T-helper 1 cell (primary cell): ENCODE results near the gene ANKRD13C.

Experiments used
- DNase-seq, 5 donors: peaks; one replicate each; pipeline ENCODE4 v3.0.0-alpha.2; 2012 to 2020

Gene ANKRD13C

DNA sequence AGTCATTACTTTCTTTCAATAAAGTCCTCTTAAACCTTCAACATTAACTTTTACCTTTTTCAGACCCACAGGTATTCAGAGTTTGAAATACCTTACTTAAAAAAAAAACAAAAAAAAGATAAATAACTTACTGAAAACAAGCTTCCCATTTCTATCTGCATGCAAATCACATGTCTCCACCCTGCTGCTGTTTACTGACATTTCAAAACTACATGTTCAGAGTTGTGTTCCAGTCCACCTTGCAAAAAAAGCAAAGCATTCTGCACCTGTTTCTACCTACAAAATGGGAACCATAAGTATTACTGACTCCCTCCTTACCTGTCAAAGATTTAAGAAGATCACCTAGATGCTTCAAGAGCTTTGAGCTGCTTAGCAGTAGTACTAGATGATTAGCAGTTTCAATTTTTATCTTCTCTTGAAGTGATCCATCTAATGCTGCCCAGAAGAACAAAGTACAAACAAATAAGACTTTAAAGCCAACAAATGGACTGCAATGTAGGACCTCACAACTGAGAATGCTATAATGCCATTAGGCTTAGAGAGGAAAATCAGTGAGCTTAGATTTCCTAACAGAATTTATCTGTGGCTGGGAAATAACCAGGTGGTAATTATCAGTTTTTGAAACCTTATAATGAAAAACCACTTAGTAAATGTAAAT is 61.2 kb downstream of the ANKRD13C start:
- DNase-seq: no peak

DNA sequence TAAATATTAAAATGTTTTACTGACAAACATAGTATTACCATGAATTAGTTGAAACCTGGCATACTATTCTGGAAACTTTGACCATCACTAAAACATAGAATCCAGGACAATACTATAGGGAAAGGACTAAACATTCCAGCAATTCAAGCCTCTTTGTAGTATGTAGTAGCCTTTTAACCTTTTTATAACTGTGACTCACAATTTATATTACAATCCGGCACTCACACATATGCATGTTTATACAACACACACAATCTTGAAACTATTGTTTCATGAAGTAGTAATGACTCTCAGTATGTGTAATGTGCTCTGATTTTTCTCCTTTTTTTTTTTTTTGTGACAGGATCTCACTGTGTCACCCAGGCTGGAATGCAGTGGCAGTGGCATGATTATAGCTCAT is 64.3 kb downstream of the ANKRD13C start:
- no peak for DNase-seq

DNA sequence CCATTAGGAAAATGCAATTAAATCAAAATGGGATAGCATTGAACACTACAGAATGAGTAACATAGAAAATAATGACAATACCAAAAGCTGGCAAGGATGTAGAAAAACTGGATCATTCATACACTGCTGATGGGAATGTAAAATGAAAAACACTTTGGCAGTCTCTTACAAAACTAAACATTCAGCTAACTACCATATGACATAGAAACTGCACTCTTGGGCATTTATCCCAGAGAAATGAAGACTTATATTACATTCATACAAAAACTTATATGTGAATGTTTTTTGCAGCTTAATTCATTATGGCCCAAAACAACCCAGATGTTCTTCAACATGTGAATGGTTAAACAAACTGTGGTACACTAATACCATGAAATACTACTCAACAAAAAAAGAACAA is 66.4 kb downstream of the ANKRD13C start:
- no peak for DNase-seq

DNA sequence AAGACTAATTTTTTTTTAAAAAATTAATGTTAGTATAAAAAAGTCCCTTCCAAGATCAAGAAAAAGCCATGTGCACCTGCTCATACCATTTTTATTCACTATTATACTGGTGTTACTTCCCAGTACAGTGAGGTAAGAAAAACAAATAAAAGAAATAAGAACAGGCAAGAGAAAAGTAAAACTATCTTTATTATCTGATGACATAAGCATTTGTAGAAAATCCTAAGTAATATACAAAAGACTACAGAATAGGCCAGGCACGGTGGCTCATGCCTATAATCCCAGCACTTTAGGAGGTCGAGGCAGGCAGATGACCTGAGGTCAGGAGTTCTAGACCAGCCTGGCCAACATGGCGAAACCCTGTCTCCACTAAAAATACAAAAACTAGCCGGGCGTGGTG is 68.1 kb downstream of the ANKRD13C start:
- no peak for DNase-seq

DNA sequence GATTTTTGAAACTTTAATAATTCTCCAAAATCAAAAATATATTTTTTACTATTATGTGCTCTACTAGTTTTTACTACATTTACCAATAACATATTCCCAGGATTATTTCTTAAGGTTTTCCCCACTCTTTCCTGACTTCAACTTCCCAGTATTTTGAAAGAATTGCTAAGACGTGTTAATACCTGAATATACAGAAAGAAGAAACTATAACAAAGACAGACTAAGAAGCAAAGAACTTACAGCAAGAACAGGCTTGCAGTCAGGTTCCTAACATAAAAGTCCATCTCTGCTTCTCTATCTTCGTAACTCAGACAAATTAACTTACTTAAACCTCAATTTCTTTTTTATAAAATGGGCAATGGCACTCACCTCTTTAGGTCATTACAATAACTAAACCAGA is 70.2 kb downstream of the ANKRD13C start:
- DNase-seq: no peak

DNA sequence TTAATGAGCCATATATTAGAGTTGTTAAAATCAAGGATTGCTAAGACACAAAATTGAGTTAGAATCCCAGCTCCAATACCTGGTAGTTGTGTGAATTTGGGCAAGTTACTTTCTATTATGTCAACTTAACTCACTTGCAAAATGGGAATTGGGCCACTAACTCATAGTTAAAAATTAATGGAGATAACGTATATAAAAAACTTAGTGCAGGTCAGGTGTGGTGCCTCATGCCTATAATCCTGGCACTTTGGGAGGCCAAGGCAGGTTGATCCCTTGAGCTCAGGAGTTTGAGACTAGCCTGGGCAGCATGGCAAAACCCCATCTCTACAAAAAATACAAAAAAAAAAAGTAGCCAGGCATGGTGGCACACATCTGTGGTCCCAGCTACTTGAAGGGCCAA is 75.8 kb downstream of the ANKRD13C start:
- no peak for DNase-seq

DNA sequence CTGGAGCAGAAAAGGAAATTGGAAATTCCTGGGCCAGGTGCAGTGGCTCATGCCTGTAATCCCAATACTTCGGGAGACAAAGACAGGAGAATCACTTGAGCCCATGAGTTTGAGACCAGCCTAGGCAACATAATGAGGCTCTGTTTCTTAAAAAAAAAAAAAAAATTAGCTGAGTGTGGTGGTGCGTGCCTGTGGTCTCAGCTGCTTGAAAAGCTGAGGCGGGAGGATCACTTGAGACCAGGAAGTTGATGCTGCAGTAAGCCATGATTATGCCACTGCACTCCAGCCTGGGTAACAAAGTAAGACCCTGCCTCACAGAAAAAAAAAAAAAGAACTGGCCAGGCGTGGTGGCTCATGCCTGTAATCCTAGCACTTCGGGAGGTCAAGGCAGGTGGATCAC is 76.6 kb downstream of the ANKRD13C start:
- DNase-seq: no peak

DNA sequence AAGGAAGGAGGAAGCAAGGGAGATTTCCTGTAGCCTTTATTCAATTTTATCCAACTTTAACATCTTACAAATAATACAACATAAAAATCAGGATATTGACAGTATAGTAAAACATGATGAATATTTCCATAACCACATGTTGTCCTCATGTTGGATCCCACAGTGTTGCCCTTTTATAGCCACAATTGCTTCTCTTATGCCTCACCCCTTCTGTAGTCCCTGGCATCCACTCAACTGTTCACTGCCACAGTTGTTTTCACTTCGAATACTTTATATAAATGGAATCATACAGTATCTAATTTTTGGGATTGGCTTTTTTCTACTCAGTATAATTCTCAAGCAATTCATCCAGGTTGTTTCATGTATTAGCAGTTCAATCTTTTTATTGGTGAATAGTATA is 88.6 kb downstream of the ANKRD13C start:
- DNase-seq: no peak

DNA sequence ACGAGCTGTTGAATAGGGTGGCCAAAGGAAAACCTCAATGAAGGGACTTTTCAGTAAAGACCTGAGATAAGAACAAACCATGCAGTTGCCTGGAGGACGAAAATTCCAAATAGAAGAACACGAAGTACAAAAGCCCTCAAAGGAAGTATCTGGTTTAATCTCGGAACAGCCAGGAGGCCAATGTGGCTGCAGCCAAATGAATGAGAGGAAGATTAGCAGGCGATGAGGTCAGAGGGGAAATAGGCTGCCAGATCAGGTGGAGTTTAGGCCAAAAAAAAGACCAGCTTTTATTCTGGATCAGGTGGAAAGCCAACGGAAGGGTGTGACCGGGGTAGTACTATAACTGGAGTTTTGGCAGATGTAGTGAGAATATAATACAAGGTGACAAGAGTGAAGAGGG is 89.7 kb downstream of the ANKRD13C start:
- DNase-seq: no peak

DNA sequence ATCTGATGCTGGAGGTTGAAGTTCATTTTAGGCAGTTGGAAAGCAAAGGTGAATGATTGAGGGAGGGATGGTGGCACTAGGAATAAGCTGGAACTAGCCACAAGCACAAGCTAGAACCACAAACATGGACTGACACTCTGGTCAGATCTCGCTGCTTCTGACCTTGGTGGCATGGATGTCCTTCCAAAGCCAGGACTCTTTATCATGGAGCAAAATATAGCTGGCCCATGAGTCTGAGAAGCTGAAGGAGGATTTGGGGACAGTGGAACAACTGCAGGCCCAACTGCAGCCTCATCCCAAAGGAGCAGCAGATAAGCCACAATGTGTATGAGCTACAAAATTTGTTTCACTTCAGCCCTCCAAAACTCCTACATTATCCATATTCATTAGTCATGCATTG is 97.9 kb downstream of the ANKRD13C start:
- DNase-seq: no peak

DNA sequence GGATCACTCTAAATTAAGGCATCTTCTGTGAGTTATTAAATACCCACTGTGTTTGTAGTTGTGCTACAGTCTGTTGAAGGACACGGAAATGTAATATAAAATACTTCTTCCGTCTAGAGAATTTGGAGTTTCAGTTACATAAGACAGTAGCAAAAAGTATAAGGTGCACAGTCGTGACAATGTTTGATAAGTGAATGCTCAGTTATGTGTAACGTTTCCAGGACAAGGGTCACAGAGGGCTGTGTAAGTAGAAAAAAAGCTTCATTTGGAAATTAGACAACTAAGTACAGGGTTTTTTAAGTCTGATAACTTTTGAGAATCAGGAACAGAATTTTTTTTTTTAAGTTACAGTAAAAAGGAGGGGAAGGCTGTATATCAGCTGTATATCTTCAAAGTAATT is 105.8 kb downstream of the ANKRD13C start:
- no peak for DNase-seq

DNA sequence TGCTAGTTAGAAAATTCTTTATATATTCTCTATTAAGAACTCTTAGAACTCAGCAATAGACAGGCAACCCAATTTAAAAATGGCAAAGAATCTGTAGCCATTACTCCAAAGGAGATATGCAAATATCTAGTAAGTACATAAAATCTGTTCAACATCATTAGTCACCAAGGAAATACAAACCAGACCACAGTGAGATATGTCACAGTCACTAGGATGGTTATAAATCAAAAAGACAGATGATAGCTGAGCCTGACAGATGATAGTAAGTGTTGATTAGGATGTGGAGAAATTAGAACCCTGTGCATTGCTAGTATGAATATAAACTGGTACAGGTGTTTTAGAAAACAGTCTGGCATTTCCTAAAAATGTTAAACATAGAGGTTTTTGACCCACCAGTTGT is 106.8 kb downstream of the ANKRD13C start:
- DNase-seq: peak in 1 of 5 donors; percentile 31

DNA sequence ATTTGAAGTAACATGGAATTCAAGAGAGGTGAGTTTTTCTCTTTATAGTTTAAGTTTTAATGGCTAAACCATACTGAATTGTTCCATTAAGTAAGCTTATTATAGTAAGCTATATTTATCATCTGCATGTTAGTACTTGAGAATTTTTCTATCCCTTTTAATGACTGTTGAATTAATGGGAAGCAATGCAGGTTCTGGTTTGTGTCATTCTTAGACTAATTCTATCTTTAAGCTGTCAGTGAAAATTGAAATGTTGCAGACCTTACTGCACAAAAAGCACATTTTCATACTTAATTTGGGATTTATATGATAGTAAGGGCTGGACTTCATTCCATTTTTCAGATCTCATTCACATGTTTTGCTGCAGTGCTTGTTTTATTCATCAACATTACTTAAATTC is 107.4 kb downstream of the ANKRD13C start:
- no peak for DNase-seq

DNA sequence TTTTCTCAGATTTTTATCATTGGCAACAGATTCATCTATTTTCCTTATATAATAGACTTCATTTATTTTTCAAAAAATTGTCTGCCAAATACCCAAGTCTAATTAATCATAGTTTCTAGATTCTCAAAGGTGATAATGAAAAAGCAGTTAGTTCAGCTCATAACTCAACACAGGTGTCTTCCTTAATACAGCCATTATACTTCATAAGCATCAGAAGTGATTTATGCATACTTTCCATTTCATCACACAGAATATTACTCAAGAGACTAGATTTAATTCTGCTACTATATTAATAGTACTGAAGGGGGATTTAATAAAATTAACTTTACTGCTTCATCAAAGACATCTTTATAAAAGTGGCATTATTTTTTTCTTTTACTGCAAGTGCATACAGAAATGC is 114.6 kb downstream of the ANKRD13C start:
- no peak for DNase-seq

DNA sequence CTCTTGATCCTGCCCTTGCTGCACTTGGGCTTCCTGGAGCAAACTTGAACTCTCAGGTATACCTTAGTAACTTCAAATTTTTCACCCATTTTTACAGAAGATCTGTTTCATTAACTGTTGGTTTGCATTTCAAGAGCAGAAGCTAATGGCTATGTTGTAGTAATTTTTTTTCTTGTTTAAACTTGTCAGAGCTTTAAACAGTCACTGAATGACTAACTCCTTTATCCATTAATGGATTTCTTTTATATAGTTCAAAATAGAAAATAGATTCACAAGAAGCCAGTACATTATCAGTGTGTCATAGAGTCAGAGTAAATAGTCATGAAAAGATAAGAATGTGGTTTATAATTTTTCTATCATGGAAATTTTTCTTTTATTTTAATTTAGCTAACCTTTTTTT is 119.8 kb downstream of the ANKRD13C start:
- DNase-seq: no peak

DNA sequence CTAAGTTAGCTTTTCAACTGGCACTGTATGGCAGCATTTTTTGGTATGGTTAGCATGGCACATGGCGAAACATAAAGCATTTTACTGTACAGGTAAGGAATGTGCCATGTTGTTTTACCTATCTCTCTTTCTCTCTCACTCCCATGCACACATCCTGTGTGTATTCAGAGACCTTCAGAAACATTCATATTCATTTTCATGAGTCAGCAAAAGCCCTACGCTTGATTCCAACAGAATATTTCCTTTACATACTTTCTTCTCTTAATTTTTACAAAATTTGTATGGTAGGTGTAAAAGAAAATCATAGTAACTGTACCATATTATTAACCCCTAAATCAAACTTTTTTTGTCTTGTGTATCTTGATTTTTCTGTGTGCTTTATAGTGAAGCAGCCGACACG is 123.0 kb downstream of the ANKRD13C start:
- DNase-seq: no peak

DNA sequence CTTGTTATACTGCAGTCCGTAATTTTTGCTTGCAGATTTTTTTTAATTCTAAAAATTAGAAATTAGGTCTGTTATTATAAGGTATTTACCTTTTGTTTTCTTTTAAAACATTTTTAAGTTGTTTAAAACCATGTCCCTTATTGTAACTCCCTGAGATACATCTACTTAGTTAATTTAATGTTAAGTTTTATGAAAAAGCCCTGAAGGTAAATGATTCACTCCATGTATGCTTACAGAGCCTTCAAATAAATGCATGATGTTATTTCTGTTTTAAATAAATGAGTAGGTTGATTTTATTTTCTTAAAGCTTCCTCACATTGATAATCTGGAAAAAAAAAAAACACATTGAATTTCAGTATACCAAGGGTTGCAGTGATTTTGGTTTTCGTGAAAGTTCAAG is 125.9 kb downstream of the ANKRD13C start:
- DNase-seq: no peak

DNA sequence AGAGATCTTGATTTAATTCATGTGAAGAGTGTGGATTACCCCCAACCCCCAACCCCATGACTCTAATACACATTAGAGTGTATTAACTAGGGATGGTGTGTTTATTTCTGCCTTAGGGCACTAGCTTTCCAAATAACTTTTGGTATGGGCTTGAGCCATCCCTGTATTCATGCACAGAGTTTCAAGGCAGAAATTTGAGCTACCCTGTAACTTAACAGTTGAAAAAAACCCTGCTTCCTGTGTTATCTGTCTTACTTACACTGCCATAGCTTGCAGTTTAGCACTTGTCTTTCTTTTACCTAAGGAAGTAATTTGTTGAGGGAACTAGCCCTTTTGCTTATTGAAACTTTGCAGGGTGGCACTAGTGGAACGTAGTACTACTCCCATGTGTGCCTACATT is 127.1 kb downstream of the ANKRD13C start:
- DNase-seq: peak in 1 of 5 donors; percentile 24

DNA sequence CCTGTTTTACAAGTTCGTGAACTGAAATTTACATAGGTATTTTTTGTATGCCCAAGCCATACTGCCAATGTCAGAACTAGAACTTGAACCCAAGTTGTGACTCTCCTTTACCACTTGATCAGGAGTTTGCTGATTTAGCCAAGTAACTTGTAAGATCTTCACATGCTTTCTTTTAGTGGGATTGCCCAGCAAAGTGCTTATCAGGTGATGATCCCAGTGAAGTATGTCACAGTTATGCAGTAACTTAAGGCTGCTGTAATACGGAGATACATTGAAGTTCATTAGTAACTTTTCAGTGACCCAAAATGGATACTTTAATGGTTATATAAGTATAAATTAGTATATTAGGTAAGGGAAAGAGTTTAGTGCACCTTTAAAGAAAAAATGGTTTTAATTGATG is 129.6 kb downstream of the ANKRD13C start:
- DNase-seq: no peak

DNA sequence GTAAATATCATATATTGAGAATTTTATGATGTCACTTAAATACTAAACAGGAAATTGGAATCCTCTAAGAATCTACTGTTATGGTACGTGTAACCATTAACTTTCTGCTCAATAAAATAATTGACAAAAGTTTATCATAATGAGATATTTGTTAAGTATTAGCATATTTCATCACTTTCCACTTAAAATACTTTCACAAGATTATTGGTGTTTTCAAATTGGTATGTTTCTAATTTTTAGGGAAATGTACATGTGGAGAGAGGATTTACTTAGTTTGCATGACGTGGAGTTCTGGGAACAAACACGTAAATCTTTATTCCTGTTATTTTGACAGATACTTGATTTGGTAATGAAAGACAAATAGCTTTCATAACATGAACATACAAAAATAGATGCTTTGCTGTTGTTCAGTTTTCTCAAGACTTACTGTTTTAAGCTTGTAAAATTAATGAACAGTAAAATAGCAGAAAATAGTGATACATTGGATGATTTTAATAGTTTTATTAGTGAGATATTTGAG is 131.7 kb downstream of the ANKRD13C start:
- DNase-seq: no peak

DNA sequence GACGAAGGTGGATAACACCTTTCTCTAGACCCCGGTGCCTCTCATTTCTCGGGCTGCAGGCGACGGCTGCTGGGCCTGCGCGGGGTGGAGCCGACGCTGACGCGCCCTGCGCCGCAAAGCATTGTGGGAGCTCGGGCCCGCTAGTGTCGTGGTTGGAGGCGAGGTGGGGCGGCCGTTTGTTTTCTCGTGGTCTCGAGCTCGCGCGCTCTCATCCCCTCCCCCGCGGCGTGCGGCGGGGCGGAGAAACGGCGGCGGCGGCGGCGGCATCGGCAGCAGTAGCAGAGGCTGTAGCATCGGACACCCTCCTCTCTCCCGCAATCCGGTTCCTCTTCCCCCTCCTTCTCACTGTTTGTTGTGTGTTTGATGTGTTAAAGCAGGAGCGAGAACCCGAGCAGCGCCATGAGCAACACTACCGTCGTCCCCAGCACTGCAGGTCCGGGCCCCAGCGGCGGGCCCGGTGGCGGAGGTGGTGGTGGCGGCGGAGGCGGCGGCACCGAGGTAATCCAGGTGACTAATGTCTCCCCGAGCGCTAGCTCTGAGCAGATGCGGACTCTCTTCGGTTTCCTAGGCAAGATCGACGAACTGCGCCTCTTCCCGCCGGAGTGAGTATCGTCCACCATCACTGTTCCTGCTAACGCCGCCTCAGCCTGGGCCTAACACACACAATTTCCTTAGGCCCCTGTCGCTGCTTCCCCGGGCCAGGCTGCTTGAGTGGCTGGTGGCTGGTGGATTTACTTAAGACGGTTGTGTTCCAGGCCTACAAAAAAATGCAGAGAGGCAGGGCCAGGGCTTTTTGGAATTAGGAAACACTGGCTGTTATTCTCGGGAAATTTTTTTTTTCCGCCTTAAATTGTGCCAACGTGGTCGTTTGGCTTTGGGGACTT is 133.0 kb downstream of the ANKRD13C start, which contains the start of gene SRSF11:
Gene SRSF11, plus strand, starts transcription at position 143 of the 884 bp plus-strand sequence. Its CDS starts 257 bp downstream, at position 400.
- peak; percentile 89 to 95 (median 95) for DNase-seq

DNA sequence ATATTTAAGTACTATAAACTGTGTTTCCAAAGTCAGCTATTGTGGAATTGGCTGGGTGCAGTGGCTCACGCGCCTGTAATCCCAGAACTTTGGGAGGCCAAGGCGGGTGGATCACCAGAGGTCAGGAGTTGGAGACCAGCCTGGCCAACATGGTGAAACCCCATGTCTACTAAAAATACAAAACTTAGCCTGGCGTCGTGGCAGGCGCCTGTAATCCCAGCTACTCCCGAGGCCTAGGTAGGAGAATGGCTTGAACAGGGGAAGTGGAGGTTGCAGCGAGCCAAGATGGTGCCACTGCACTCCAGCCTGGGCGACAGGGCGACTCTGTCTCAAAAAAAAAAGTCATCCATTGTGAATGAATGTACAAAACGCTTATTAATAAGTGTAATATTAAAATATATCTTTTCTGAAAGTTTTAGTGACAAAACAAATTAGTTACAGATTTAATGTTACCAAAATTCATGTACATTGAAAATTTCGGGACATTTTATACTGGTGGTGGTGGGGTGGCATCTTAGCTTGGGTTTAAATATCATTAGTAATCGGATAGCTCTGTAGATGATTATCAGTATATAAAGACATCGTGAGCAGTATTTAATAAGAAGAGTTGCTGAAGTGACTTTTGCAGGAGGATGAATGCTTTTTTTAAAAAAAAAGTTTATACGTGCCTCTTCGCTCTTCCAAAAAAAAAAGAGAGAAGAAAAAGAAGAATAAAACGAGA is 133.8 kb downstream of the ANKRD13C start:
- no peak for DNase-seq

DNA sequence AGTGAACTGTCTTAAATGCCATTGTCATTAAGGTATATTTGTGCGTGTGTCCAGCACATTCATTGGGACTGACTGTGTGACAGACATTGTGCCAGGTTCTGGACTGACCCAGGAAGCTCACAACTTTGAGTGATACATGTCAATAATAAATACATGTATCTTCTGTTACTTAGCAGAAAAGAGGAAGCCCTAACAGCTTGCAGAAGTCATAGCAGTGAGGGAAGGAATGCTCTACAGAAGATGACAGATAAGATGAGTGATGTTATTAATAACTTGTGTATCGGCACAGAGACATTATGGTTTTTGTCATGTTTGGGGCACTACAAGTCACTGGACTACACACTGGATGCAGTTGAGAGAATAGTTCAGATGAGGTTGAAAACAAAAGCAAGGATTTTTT is 134.5 kb downstream of the ANKRD13C start:
- no peak for DNase-seq
